Kidney epithelial cell (primary cell): ENCODE results near the gene FGF1. TPM values are rescaled to one million over a fixed set of nuclear protein-coding genes. Genes with fewer than 3 reads are reported as not detected.

ENCODE experiments used
- DNase-seq: peaks from one replicate; pipeline ENCODE4 v3.0.0-alpha.2; 2010; ENCODE audit warnings: low read depth
- H3K27me3 ChIP-seq: 2 replicates; pipeline ENCODE4 v1.6.0; 2011; ENCODE audit warnings: low read length; ENCODE audit not compliant: control insufficient read depth, insufficient read depth
- H3K36me3 ChIP-seq: 2 replicates; pipeline ENCODE4 v1.5.1; 2011; ENCODE audit warnings: low read length; ENCODE audit not compliant: control insufficient read depth, insufficient read depth
- H3K4me3 ChIP-seq: 2 replicates; pipeline ENCODE4 v1.5.1; 2011; ENCODE audit warnings: low read depth, mild to moderate bottlenecking, control low read depth, low read length
- CTCF ChIP-seq: IDR thresholded peaks from 2 replicates; pipeline ENCODE4 v1.5.1; 2011; ENCODE audit warnings: mild to moderate bottlenecking, moderate library complexity, low read length, control low read depth, inconsistent platforms; ENCODE audit not compliant: insufficient read depth, poor library complexity, severe bottlenecking
- total RNA-seq: library from RNA; depleted of rRNA; stranded (reverse); fragments of >200 nt; gene quantifications from 2 replicates; pipeline ENCODE4 v1.2.3, GENCODE V29; 2015

Gene FGF1
- total RNA-seq, 1 donor from 2014 or later = 12.1 TPM

- Histone ChIP-seq H3K36me3 (no peaks in the 10 kb centered on the region), H3K27me3 (no peaks in the 10 kb centered on the region), H3K4me3 (no peak overlapping the region)
- DNase-seq = no peak
- TF ChIP-seq CTCF = no peak
These were observed 21.3 kb downstream of the FGF1 start for GRCh38 chr5:142664636-142665035.

GRCh38 chr5:142664067-142664466 lies 21.8 kb downstream of the FGF1 start:
- no peaks in the 10 kb centered on the region for H3K36me3 ChIP-seq
- no peak for TF ChIP-seq CTCF
- DNase-seq = no peak
- no peaks in the 10 kb centered on the region for H3K27me3 ChIP-seq
- H3K4me3 ChIP-seq = no peak overlapping the region

- H3K4me3 ChIP-seq = no peak overlapping the region
- no peak for DNase-seq
- no peak for TF ChIP-seq CTCF
- no peaks in the 10 kb centered on the region for H3K36me3 ChIP-seq
- H3K27me3 ChIP-seq = no peaks in the 10 kb centered on the region
These were observed 22.6 kb downstream of the FGF1 start for GRCh38 chr5:142663246-142663645.

- no peak overlapping the region for H3K4me3 ChIP-seq
- no peaks in the 10 kb centered on the region for H3K36me3 ChIP-seq
- TF ChIP-seq CTCF = no peak
- H3K27me3 ChIP-seq = no peaks in the 10 kb centered on the region
- no peak for DNase-seq
These were observed 23.9 kb downstream of the FGF1 start for GRCh38 chr5:142661957-142662356.

- H3K4me3 ChIP-seq = no peak overlapping the region
- no peak for TF ChIP-seq CTCF
- no peaks in the 10 kb centered on the region for H3K27me3 ChIP-seq
- no peaks in the 10 kb centered on the region for H3K36me3 ChIP-seq
- no peak for DNase-seq
These were observed 24.7 kb downstream of the FGF1 start for GRCh38 chr5:142661143-142661542.

GRCh38 chr5:142660731-142661130 lies 25.2 kb downstream of the FGF1 start:
- no peak for DNase-seq
- no peak overlapping the region for H3K4me3 ChIP-seq
- H3K36me3 ChIP-seq = no peaks in the 10 kb centered on the region
- no peak for TF ChIP-seq CTCF
- H3K27me3 ChIP-seq = no peaks in the 10 kb centered on the region
